22Rv1 (cell line): ENCODE data around the gene PRDM16.

Source experiments
- H3K27ac ChIP-seq: fragments of 450-650 bp; 2 replicates; pipeline ENCODE4 v1.5.1; 2017
- ZFX ChIP-seq: fragments of 450-650 bp; IDR thresholded peaks from 2 replicates; pipeline ENCODE4 v1.6.1; 2017; ENCODE audit warnings: antibody characterized with exemption, borderline replicate concordance
- TF ChIP-seq, protein P1 (sequence below): fragments of 450-650 bp; IDR thresholded peaks from 2 replicates; pipeline ENCODE4 v1.5.1; 2017; ENCODE audit warnings: mild to moderate bottlenecking

Gene PRDM16

DNA sequence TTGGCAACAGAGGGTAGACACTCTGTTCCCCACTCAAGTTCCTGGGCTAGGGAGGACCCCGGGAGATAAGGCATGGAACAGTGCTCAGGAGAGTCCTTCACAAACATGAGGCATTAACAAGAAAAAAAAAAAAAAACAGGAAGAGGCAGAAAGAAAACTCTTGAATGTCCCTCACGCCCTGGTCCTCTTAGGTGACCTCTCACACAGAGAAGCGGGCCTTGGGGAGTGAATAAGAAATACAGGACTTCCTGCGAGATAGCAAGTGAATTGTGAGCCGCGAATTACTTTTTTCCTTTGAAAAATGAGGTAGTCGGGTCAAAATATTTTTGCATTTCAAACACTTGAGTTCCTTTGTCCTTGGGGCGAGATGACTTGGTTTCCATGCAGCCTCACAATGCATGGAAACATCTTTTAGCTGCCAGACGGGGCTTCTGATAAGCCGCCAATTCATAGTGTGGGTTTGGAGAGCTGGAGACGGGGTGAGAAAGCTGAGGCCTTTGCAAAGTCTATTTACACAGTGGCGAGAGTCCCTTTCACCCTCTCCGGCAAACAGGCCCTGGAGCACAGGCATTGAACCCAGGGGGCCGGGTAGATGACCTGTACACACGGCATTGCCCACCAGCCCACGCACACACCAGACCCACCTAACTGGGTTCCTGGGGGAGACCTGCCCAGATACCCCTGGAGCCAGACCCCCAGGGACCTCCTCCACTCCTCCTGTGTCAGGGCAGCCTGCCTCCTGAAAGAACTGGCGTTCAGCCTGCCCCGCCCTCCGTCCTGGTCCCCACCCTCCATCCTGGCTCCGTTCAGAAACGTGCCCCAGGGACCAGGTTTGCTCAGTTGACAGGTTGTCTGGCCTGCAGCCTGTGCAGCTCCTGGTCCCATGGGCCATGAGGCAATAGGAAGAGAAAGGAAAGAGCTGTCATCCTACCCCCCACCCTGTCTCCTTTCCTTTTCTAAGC lies 192.3 kb downstream of the PRDM16 start:
- no peak overlapping the region for H3K27ac ChIP-seq
- TF ChIP-seq, protein P1, sequence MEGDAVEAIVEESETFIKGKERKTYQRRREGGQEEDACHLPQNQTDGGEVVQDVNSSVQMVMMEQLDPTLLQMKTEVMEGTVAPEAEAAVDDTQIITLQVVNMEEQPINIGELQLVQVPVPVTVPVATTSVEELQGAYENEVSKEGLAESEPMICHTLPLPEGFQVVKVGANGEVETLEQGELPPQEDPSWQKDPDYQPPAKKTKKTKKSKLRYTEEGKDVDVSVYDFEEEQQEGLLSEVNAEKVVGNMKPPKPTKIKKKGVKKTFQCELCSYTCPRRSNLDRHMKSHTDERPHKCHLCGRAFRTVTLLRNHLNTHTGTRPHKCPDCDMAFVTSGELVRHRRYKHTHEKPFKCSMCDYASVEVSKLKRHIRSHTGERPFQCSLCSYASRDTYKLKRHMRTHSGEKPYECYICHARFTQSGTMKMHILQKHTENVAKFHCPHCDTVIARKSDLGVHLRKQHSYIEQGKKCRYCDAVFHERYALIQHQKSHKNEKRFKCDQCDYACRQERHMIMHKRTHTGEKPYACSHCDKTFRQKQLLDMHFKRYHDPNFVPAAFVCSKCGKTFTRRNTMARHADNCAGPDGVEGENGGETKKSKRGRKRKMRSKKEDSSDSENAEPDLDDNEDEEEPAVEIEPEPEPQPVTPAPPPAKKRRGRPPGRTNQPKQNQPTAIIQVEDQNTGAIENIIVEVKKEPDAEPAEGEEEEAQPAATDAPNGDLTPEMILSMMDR, result no peak
- no peak for TF ChIP-seq ZFX

DNA sequence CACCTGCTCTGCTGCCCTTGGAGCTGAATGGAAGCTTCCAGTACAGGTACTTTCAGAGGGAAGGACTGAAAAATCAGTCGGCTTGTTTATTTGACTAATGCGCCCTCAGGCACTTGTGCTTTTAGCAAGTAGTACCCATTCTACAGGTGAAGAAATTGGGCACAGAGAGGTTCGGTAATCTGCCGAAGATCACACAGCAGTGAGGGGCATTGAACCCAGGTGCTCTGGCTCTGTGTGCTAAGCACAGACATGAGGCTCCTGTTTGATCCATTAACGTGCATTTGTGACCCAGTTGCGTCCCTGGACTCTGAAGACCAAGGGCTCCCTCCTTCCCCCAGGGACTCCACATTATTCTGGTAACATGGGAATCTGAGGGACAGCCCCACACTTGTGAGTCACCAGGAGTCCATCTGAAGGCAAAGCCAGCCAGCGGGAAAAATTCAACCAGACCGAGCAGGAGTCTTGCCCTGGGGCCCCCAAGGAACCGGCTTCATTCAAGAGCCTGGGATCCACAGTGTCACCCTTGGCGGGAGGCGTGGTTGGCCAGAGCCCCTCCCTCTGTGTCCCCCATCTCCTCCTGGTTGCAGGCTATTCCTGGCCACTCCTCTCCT lies 193.1 kb downstream of the PRDM16 start:
- H3K27ac ChIP-seq, result no peak overlapping the region
- TF ChIP-seq, protein P1, result no peak
- TF ChIP-seq ZFX, result no peak

DNA sequence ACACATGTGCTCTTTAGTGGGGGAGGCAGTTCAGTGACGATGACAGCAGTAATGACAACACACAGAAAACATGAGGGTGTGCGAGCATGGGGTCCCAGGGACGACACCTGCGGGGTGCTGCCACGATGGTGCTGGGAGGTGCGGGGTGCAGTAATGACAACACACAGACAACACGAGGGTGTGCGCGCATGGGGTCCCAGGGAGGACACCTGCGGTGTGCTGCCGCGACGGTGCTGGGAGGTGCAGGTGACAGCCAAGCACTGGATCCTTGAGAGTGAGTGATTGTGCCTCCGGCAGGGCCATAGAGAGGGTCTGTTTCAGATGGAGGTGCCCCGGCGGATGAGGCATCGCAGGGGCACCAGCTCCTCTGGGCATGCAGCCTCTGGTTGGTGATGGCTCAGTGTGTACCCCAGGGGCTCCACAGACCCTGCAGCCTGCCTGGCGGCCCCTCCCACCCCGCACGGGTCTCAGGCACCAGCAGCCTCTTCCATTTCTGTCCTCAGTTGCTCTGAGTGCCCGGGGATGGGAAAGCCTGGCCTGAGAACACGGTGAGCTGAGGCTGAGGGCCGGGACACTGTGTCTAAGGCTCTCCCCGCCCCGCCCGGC lies 193.8 kb downstream of the PRDM16 start:
- no peak overlapping the region for H3K27ac ChIP-seq
- no peak for TF ChIP-seq ZFX
- TF ChIP-seq, protein P1, result no peak

DNA sequence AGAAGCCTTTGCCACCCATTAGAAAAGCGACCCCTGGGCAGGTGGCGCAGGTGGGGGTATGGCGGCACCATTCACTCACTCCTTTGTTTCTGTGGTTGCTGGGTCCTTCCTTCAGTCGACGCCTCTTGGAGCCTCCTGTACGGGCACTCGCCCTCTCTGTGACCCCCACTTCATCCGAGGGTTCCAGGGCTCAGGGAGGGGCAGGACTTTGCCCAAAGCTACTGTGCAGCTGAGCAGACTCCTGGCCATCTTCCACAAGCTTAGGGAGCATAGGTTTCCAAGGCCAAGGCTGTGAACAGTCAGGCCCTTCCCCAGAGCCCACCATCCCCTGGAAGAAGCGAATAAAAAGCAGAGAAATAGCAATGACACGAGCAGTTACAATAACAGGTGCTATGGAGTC lies 194.8 kb downstream of the PRDM16 start:
- no peak for TF ChIP-seq ZFX
- TF ChIP-seq, protein P1, result no peak
- no peak overlapping the region for H3K27ac ChIP-seq

DNA sequence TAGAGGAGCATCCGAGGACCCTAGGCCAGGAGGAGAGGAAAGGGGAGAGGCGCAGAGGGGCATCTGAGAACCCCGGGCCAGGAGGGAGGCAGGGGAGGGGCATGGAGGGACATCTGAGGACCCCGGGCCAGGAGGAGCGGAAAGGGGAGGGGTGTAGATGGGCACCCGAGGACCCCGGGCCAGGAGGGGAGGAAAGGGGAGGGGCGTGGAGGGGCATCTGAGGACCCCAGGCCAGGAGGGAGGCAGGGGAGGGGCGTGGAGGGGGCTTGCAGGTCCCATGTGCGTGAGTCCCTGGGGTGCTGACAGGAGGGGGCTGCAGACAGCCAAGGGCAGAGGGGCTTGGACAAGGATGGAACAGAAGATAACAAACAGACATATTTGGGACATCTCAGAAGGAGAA lies 195.5 kb downstream of the PRDM16 start:
- no peak overlapping the region for H3K27ac ChIP-seq
- TF ChIP-seq, protein P1, result no peak
- no peak for TF ChIP-seq ZFX

DNA sequence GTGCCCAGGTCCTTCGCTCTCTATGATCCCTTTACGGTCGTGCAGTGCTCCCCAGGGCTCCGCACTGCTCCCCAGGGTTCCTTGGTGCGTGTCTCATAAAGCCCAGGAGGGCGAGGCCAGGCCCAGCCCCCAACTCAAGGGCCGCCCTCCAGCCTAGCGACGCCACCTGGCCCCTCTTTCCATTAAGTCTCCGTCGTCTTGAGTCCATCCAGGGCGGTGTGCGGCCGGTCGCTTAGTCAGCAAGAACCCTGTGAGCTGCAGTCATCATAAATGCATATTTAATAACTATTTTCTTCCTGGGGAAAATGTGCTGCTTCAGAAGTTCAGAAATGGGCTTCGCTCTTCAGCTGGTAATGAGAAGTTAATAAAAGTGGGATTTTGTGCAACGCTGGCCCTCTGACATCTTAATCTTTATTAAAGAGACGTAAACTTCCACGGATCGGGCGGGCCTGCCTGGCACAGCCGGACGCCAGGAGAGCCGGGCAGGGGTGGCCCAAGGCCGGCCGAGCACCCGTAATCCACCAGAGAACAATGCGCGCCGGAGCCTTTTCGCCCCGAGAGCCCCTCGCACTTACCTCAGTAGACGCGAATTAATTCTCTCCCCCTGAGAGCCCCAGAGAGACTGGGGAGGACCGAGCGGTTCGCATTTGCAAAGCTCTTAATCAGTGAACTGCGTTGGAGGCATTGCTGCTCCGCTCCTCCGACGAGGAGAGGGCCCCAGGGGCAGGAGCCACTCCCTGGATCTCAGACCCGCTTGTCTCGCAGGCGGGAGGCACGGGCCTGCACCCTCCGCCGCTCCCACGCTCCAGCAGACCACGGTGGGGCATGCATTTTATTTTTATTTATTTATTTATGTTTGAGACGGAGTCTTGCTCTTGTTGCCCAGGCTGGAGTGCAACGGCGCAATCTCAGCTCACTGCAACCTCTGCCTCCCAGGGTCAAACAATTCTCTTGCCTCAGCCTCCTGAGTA lies 197.1 kb downstream of the PRDM16 start:
- TF ChIP-seq, protein P1, result no peak
- TF ChIP-seq ZFX, result no peak
- no peak overlapping the region for H3K27ac ChIP-seq
